Measurements from ENCODE around the gene FRRS1.
"Not testable (repeated sequence)": the region's sequence is repeated elsewhere in the genome, so short reads cannot be mapped to it uniquely, and the experiment has no call there.

FRRS1 gene

GRCh38 chr1:99764909-99765308 is 1.5 kb downstream of the FRRS1 start:
- DNase-seq, result no peak

GRCh38 chr1:99764439-99764838 is 2.0 kb downstream of the FRRS1 start:
- DNase-seq, result no peak

- no peak for DNase-seq
These were observed 2.5 kb downstream of the FRRS1 start for GRCh38 chr1:99763956-99764355.

DNA sequence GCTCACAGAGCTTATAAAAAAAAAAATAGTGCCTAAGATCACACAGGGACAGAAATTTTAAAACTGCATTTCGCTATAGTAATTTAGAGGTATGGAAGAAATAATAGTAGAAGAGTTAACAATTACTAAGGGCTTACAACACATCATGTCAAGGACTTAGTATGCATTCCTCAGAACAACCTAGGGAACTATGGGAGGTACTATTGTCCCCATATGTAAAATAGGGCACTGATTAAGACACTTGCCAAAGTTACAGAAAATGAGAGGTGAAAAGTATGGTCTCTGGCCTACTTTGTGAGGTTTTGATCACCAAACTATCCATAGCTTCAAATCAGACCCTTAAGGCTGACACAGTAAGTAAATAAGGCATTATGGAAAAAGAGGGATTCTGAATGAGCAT is 4.7 kb downstream of the FRRS1 start:
- DNase-seq, result no peak

GRCh38 chr1:99759518-99760160 is 6.8 kb downstream of the FRRS1 start:
- DNase-seq, result no peak

DNA sequence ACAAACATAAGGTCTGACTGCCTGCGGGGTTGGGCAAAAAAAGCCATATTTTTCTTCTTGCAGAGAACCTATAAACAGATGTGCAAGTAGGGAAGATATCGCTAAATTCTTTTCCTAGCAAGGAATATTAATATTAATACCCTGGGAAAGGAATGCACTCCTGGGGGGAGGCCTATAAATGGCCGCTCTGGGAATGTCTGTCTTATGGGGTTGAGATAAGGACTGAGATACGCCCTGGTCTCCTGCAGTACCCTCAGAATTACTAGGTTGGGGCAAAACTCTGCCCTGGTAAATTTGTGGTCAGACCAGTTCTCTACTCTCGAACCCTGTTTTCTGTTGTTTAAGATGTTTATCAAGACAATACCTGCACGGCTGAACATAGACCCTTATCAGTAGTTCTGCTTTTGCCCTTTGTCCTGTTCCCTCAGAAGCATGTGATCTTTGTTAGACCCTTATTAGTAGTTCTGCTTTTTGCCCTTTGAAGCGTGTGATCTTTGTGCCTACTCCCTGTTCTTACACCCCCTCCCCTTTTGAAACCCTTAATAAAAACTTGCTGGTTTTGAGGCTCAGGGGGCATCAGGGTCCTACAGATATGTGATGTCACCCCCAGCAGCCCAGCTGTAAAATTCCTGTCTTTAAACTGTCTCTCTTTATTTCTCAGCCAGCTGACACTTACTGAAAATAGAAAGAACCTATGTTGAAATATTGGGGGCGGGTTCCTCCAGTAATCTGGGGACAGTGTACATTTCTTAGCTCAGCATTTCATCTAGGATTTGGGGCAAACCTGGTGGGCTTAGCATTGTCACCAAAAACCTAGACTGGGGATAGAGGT is 7.5 kb downstream of the FRRS1 start:
- not testable (repeated sequence) for DNase-seq

- no peak for DNase-seq
These were observed 8.3 kb downstream of the FRRS1 start for GRCh38 chr1:99758073-99758511.

- DNase-seq, result no peak
These were observed 9.8 kb downstream of the FRRS1 start for GRCh38 chr1:99756598-99756997.

DNA sequence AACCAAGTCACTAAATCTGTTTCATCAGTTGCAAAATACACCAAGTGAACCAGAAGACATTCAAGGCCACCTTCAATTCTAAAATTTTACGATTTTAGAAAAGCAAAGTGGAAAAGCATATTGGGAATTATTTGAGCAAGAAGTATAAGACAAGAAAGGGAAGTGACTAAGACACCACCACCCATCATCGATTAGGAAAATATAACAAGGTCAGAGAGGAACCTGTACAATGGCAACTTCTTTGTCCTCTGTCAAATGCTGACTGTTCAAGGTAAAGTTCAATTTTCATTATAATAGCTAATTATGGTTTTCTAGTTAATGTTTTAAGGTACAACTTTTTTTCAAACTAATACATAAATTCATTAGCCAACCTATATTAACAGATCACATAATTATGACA is 10.8 kb downstream of the FRRS1 start:
- DNase-seq, result no peak

DNA sequence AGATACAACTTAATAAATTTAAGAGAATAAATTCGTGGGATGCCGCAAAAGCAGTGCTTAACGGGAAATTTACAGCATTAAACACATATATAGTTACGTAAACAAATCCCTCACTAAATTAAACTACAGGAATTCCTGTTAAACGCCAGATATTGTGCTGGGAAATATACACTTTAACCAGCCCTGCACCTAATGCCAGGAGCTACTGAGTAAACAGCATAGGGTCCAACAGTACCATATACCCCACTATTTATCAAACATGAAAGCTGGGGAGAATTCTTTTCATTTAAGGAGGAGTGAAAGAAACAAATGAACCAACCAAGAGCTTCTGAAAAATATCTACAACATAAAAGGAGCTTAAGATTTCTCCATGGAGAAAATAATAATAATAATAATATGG is 11.7 kb downstream of the FRRS1 start:
- DNase-seq, result no peak

DNA sequence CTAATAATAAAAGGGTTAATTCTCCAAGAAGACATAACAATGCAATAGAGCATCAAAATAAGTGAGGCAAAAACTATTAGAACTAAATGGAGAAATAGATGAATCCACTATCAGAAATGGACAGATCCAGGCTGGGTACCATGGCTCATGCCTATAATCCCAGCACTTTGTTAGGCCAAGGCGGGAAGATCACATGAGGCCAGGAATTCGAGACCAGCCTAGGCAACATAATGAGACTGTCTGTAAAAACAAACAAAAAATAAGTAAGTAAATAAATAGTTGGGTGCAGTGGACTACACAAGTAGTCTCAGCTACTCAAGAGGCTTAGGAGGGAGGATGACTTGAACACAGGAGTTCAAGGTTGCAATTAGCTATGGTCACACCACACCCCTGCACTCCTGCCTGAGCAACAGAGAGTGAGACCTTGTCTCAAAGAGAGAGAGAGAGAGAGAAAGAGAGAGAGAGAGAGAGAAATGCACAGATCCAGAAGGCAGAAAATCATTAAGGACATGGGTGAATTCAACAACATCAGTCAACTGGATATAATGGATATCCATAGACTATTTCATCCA is 12.3 kb downstream of the FRRS1 start:
- DNase-seq, result no peak

GRCh38 chr1:99751877-99752504 is 14.4 kb downstream of the FRRS1 start:
- DNase-seq, result no peak

- peak; percentile 9 for DNase-seq
These were observed 16.7 kb downstream of the FRRS1 start for GRCh38 chr1:99749504-99750347.

DNA sequence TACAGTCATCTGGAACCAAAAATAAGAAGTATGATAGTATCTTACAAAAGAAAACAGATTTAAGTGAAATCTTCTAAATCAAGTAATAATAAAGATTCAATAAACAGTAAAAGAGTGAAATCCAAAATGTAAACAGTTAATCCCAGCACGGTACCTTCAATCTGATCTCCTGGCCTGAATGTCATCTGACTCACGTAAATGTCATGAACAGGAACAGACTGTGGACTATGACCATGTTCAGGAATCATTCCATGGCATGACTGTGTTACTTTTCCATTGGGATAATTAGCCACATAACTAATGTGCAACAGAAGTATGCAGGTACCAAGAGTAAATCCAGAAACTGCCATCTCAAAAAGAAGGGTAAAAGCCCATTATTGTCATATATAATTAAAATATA is 18.0 kb downstream of the FRRS1 start:
- DNase-seq, result no peak

- DNase-seq, result no peak
These were observed 20.8 kb downstream of the FRRS1 start for GRCh38 chr1:99745684-99746083.

DNA sequence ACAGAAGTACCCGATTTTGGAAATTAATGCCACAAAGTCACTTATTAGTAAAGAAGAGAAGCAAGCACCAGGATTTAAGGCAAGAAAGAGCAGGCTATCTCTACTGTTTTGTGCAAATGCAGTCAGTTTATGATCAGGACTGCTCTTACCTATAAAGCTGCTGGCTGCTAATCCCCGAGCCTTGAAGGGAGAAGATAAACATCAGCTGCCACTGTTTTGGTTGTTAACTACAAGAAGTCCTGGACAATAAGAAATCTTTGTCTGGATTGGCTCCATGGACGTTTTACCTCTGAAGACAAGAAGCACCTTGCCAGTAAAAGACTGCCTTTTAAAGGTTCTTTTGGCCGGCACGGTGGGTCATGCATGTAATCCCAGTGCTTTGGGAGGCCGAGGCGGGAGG is 21.4 kb downstream of the FRRS1 start:
- DNase-seq, result no peak

GRCh38 chr1:99740141-99740540 is 26.3 kb downstream of the FRRS1 start:
- DNase-seq, result no peak

DNA sequence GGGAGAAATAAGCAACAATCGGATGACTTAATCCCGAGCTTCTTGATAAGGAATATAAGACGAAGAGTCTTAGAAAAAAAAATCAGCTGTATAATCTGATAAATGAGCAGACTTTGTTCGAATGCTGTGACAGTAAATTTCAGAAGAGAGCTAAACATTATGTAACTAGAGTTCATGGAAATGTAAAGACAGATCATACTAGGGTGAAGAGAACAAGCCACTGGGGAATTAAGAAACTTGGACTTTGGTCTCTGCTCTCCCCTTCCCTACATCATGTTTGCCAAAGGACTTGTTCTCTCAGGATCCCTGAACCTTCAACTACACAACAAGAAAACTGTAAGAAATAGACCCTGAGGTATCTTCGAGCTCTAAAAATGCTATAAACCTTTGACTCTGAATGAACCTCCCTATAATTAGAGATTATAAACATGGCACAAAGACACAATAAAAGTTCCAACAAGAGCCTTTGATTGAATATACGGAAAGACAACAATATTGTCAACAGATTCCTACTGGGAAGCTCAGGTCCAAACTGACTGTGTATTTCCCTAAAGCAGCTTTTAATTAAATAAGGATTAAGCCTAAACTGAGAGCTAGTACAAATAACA is 27.5 kb downstream of the FRRS1 start:
- DNase-seq, result no peak

GRCh38 chr1:99737016-99737415 is 29.4 kb downstream of the FRRS1 start:
- DNase-seq, result no peak

GRCh38 chr1:99735852-99736251 is 30.6 kb downstream of the FRRS1 start:
- no peak for DNase-seq

DNA sequence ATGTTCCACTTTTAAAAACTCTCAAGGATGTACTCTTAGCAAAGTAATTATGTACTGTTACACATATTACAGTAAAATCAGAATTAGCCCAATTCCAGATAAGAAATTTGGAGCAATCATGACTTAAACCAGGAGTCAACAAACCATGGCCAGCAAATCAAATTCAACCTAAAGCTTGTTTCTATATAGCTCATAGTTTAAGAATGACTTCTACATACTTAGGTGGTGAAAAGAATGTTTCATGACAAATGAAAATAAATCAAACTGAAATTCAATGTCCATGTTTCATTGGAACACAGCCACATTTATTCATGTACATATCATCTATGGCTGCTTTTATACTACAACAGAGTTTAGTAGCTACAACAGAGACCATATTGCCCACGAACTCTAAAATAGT is 35.1 kb downstream of the FRRS1 start:
- no peak for DNase-seq

All from central memory CD4-positive, alpha-beta T cell (primary cell).